Right lobe of liver (tissue), 4 donors: Measurements from ENCODE around the gene PFN3.

ENCODE experiments used
- CTCF ChIP-seq, 4 donors: fragments of 200-600 bp in 3 of 4; fragments of 450-650 bp in 1 of 4; IDR thresholded peaks; one replicate each; pipeline versions ENCODE4 v1.5.1 to v1.8.0; 2016 to 2022; ENCODE audit warnings: antibody characterized with exemption in 4 of 4, mild to moderate bottlenecking in 2 of 4
- POLR2A ChIP-seq: fragments of 450-650 bp; IDR thresholded peaks from one replicate; pipeline ENCODE4 v1.6.1; 2017; ENCODE audit warnings: antibody characterized with exemption, mild to moderate bottlenecking
- donor health status: DM: no; HTN: no; CAD: no.
- donor health status: DM: no; HTN: no; CAD: no.
- donor health status: DM: no; HTN: yes; CAD: no.

GRCh38 chr5:177425801-177426565 is 25.5 kb upstream of the PFN3 start:
- no peak for TF ChIP-seq CTCF (IDR thresholded peaks at IDR 0.05)
- TF ChIP-seq POLR2A = peak; percentile 88
